HuH-7 (cell line): Measurements from ENCODE around the gene GHITM.

ENCODE experiments used
- DNase-seq: peaks from one replicate; pipeline ENCODE4 v3.0.0; 2011; ENCODE audit warnings: low spot score

GHITM gene

DNA sequence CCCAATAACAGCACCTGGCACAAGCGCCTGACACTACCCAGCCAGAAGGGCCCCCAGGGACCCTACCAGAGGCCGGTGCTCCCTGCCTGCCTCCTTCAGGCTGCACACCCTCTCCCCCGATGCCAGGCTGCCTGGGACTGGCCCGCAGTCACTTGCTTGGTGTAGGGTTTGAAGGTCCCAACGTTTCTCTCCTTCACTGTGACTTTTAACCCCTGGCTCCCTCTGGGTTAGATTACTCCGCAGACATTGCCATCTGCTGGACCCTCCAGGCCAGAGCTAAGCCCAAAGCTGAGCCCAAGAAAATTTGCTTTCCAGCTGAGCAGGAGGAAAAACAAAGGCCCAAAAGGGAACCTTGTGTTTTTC is 61.9 kb downstream of the GHITM start:
- no peak for DNase-seq

- DNase-seq, result no peak
Observed at GRCh38 chr10:84201682-84202081, 62.4 kb downstream of the GHITM start.

- no peak for DNase-seq
Observed at GRCh38 chr10:84202349-84202748, 63.0 kb downstream of the GHITM start.
